HG03025 (cell line): ENCODE measurements around the gene SLC8A1.

Experiments
- ATAC-seq: cut with Tn5 transposase; IDR thresholded peaks from one replicate; pipeline ENCODE4 v1.9.1; 2021; ENCODE audit warnings: mild to moderate bottlenecking, moderate library complexity; ENCODE audit not compliant: unreplicated experiment, low FRiP score

The SLC8A1 gene

DNA sequence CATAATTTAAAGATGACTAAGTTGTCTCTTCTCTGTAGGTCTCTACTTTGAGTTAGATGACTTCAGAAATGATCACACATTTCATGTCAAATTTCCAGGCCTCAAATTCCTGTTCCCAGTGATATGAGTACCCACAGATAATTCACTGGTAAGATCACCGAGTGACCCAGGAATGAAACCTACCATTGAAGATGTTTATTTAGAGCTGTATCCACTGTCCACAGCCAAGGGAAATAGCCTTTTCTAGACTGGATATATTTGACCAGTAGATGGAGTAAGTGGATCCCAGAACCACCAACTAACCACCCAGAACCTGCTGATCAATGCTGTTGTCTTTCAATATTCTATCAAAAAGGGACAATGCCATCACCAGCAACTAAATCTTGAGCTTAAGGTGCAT, 238.8 kb downstream of the SLC8A1 start:
- no peak for ATAC-seq

- no peak for ATAC-seq
Observed at GRCh38 chr2:40210968-40211353, 240.9 kb downstream of the SLC8A1 start.

DNA sequence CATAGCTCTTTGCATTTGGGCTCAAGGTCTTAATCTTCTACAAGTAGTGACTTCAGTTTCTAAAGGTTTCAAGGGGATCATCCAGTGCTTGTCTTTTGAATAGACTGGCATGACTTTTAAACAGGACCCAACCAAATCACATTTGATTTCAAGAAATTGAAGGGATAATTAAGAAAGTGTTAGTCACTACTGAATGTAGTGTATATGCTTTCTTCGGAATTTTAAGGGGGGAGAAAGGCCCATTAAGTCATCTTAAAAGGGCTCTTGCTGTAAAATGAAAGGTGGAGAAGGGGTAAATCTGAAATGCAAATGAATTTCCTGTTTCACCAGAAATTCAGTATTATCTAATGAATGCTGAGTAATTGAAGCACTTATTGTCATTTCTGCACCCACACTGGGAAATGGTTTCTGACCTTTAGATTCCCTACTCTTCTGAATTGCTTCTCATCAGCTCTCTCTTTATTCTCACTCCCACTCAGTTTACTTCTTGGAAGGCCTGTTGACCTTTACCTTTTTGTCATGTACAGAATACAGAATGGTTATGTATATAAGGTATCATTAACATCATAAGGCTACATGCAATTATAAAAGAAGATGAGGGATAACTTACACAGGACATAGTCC, 241.4 kb downstream of the SLC8A1 start:
- ATAC-seq = no peak

GRCh38 chr2:40209761-40210160, 242.1 kb downstream of the SLC8A1 start:
- no peak for ATAC-seq

- no peak for ATAC-seq
Observed at GRCh38 chr2:40208463-40208862, 243.4 kb downstream of the SLC8A1 start.

- ATAC-seq = no peak
Observed at GRCh38 chr2:40204268-40204667, 247.6 kb downstream of the SLC8A1 start.

- ATAC-seq = no peak
Observed at GRCh38 chr2:40202798-40203400, 249.0 kb downstream of the SLC8A1 start.

GRCh38 chr2:40201425-40201824, 250.5 kb downstream of the SLC8A1 start:
- ATAC-seq = no peak

DNA sequence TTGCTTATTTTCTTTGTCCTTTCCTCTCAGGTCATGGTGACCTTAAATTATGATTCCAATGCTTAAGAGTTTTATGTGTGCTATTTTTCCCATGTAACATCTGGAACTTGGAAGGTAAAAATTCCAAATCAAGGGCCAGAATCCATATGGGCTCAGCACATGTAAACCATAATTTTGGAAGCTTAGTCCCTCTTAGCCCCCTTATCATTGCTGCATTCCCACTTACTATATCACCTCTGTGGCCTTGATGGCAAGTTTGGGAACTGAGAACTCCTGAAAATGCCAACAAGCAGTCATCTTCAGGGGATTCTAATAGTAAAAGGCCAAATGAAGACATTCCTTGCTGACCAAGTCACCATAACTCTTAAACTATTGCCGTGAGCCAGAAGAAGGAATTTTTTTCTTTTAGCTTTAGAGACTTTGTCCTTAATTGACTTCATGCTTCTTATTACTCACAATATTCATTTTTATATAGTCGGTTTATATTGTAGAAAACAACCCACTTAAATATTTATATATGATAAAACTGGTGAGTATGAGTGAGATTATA, 251.4 kb downstream of the SLC8A1 start:
- no peak for ATAC-seq

DNA sequence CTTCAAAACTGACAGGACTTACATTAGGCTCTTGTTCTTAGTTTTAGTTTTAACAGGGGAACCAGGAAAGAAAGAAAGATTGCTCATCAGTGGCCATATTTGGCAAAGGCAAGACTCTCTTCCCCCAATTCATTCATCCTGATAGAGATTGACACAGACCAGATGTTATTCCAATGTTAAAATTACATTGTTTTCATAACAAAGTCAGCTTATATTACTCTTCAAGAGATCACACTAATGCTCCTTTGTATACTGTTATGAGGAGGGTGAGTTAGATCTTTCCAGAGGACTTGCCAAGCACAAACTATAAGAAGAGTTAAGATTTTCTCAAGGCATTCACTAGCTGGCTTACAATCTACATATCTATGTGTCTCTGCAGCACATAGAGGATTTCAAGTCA, 252.1 kb downstream of the SLC8A1 start:
- ATAC-seq = no peak

- no peak for ATAC-seq
Observed at GRCh38 chr2:40197121-40197520, 254.8 kb downstream of the SLC8A1 start.

GRCh38 chr2:40193670-40194026, 258.2 kb downstream of the SLC8A1 start:
- no peak for ATAC-seq

- no peak for ATAC-seq
Observed at GRCh38 chr2:40192864-40193669, 258.8 kb downstream of the SLC8A1 start.

DNA sequence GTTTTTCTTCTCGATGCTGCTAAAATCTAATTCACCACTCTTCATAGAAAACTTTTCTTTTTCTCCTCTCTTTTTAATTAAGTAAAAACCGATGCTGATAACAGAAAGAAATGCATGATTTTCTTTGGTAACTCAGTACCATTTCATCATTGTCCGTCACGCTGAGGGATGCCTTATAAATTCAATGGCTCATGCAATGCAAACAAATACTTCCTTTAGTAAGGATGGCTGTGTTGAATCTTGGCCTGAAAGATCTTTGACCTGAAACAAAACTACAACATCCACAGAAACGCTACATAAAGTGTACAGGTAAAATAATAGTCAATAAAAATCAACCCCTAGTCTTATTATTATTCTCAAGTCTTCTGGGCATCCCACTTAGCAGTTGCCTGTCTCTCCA, 261.4 kb downstream of the SLC8A1 start:
- no peak for ATAC-seq

- no peak for ATAC-seq
Observed at GRCh38 chr2:40189881-40190280, 262.0 kb downstream of the SLC8A1 start.

GRCh38 chr2:40187054-40187453, 264.8 kb downstream of the SLC8A1 start:
- ATAC-seq = no peak

DNA sequence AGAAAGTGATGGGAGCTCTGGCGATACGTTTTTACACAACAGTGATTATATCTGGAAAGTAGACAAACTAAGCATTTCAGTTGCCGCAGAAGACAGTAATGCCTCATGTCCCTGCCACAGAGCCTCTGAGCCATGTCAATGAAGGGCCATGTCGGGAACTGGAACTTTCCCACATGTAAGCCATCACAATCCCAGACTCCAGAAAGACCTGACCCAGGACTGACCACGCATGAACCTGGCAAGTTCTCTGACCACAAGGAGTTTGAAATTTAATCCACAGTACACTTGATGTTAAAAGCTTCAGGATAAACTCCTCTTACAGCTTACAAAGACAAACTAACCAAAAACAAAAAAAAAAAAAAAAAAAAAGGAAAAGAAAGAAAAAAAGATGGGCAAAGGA, 267.3 kb downstream of the SLC8A1 start:
- ATAC-seq = no peak

DNA sequence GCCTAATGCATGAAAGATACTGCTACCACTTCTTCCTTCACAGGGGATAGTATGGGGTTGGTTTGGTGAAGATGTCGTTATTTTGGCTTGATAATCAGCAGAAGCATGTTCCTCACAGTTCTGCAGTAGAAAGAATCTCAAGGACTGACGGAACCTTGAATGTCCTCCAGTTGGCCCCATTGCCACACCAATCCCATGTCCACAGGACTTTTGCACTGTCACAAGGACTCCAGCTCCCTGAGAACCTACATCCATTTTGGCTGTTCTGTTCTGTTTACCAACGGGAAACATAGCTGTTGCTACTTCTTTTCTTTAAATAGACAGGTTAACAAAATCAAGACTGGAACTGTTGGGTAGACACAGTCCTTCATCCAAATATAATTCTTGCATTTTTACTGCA, 270.0 kb downstream of the SLC8A1 start:
- no peak for ATAC-seq

GRCh38 chr2:40179801-40180200, 272.1 kb downstream of the SLC8A1 start:
- no peak for ATAC-seq

GRCh38 chr2:40178971-40179370, 272.9 kb downstream of the SLC8A1 start:
- ATAC-seq = peak; percentile 92

- no peak for ATAC-seq
Observed at GRCh38 chr2:40178171-40178778, 273.6 kb downstream of the SLC8A1 start.
